Parathyroid adenoma (tissue), 2 donors: Measurements from ENCODE around the gene SLC2A4.

Experiments
- H2AFZ ChIP-seq: fragments of 300-600 bp; sonication (generic); one replicate; pipeline ENCODE4 v1.7.0; 2017; ENCODE audit warnings: antibody characterized with exemption, mild to moderate bottlenecking
- H3K27ac ChIP-seq: fragments of 300-600 bp; sonication (generic); one replicate; pipeline ENCODE4 v1.7.0; 2017
- H3K27me3 ChIP-seq: fragments of 300-600 bp; sonication (generic); one replicate; pipeline ENCODE4 v1.7.0; 2017; ENCODE audit warnings: low read length; ENCODE audit not compliant: control insufficient read depth, insufficient read depth
- H3K36me3 ChIP-seq: fragments of 300-600 bp; sonication (generic); one replicate; pipeline ENCODE4 v1.7.0; 2017; ENCODE audit warnings: low read length; ENCODE audit not compliant: control insufficient read depth, insufficient read depth
- H3K4me1 ChIP-seq: fragments of 300-600 bp; sonication (generic); one replicate; pipeline ENCODE4 v1.7.0; 2017; ENCODE audit warnings: control low read depth
- H3K4me2 ChIP-seq: fragments of 300-600 bp; sonication (generic); one replicate; pipeline ENCODE4 v1.7.0; 2017; ENCODE audit warnings: low read length
- H3K4me3 ChIP-seq: fragments of 300-600 bp; sonication (generic); one replicate; pipeline ENCODE4 v1.7.0; 2017; ENCODE audit warnings: low read depth, low read length
- H3K79me2 ChIP-seq: fragments of 300-600 bp; sonication (generic); one replicate; pipeline ENCODE4 v1.7.0; 2017; ENCODE audit warnings: control low read depth
- H3K9ac ChIP-seq: fragments of 300-600 bp; sonication (generic); one replicate; pipeline ENCODE4 v1.7.0; 2017; ENCODE audit warnings: mild to moderate bottlenecking
- H3K9me3 ChIP-seq: fragments of 300-600 bp; sonication (generic); one replicate; pipeline ENCODE4 v1.7.0; 2017; ENCODE audit warnings: low read length; ENCODE audit not compliant: control insufficient read depth
- CTCF ChIP-seq: fragments of 300-600 bp; sonication (generic); IDR thresholded peaks from one replicate; pipeline ENCODE4 v1.7.0; 2017; ENCODE audit warnings: antibody characterized with exemption, mild to moderate bottlenecking
- donor health status: primary hyperparathyroidism.

The SLC2A4 gene

GRCh38 chr17:7263801-7264078 lies 17.8 kb upstream of the SLC2A4 start:
- peaks cover 15% of the 10 kb centered on the region for H3K4me1 ChIP-seq
- H3K9me3 ChIP-seq: no peaks in the 10 kb centered on the region
- H3K27me3 ChIP-seq: no peaks in the 10 kb centered on the region
- no peaks in the 10 kb centered on the region for H3K36me3 ChIP-seq
- peak overlapping the region; percentile 99 for H3K4me2 ChIP-seq
- H2AFZ ChIP-seq: no peak overlapping the region
- TF ChIP-seq CTCF: no peak
- peaks cover 11% of the 10 kb centered on the region for H3K79me2 ChIP-seq
- no peak overlapping the region for H3K4me3 ChIP-seq
- no peak overlapping the region for H3K9ac ChIP-seq
- no peak overlapping the region for H3K27ac ChIP-seq

GRCh38 chr17:7266784-7267183 lies 14.7 kb upstream of the SLC2A4 start:
- Histone ChIP-seq H3K36me3 (no peaks in the 10 kb centered on the region), H2AFZ (no peak overlapping the region), H3K9me3 (no peaks in the 10 kb centered on the region), H3K9ac (no peak overlapping the region), H3K4me2 (no peak overlapping the region), H3K79me2 (no peaks in the 10 kb centered on the region), H3K27ac (no peak overlapping the region), H3K27me3 (no peaks in the 10 kb centered on the region), H3K4me3 (no peak overlapping the region), H3K4me1 (peaks cover 9% of the 10 kb centered on the region)
- TF ChIP-seq CTCF: no peak

- TF ChIP-seq CTCF: no peak
- H3K27ac ChIP-seq: no peak overlapping the region
- H3K36me3 ChIP-seq: no peaks in the 10 kb centered on the region
- H3K9ac ChIP-seq: no peak overlapping the region
- H3K4me3 ChIP-seq: no peak overlapping the region
- H2AFZ ChIP-seq: no peak overlapping the region
- H3K9me3 ChIP-seq: no peaks in the 10 kb centered on the region
- H3K27me3 ChIP-seq: no peaks in the 10 kb centered on the region
- peaks cover 12% of the 10 kb centered on the region for H3K4me1 ChIP-seq
- no peak overlapping the region for H3K4me2 ChIP-seq
- H3K79me2 ChIP-seq: no peaks in the 10 kb centered on the region
Measured at GRCh38 chr17:7279448-7279847, 2.1 kb upstream of the SLC2A4 start.

GRCh38 chr17:7280519-7281073 lies 922 bp upstream of the SLC2A4 start:
- Histone ChIP-seq H3K9me3 (no peaks in the 10 kb centered on the region), H3K9ac (no peak overlapping the region), H3K27me3 (no peaks in the 10 kb centered on the region), H3K79me2 (no peaks in the 10 kb centered on the region), H2AFZ (peak overlapping the region; percentile 76), H3K4me1 (peaks cover 12% of the 10 kb centered on the region), H3K4me3 (peak overlapping the region; percentile 61), H3K27ac (peak overlapping the region; percentile 93), H3K36me3 (no peaks in the 10 kb centered on the region), H3K4me2 (peak overlapping the region; percentile 74)
- peak; percentile 96 for TF ChIP-seq CTCF

GRCh38 chr17:7281953-7282751 lies 634 bp downstream of the SLC2A4 start:
- Histone ChIP-seq H3K27me3 (no peaks in the 10 kb centered on the region), H3K27ac (peak overlapping the region; percentile 93), H3K4me3 (peak overlapping the region; percentile 61), H3K4me1 (peaks cover 12% of the 10 kb centered on the region), H2AFZ (peak overlapping the region; percentile 76), H3K9ac (no peak overlapping the region), H3K36me3 (no peaks in the 10 kb centered on the region), H3K9me3 (no peaks in the 10 kb centered on the region), H3K4me2 (peak overlapping the region; percentile 74), H3K79me2 (no peaks in the 10 kb centered on the region)
- TF ChIP-seq CTCF: no peak
